Stimulated activated CD4-positive, alpha-beta T cell treated with anti-CD3 and anti-CD28 coated beads, Interleukin-2, amount 100 ng/mL, for 4 hours (primary cell): Measurements from ENCODE around the gene FAM120AOS.
"Not testable (repeated sequence)": the region's sequence is repeated elsewhere in the genome, so short reads cannot be mapped to it uniquely, and the experiment has no call there.

Experiments used
- DNase-seq: peaks from one replicate; pipeline ENCODE4 v3.0.0-alpha.2; 2020; ENCODE audit warnings: low read depth

FAM120AOS gene

DNA sequence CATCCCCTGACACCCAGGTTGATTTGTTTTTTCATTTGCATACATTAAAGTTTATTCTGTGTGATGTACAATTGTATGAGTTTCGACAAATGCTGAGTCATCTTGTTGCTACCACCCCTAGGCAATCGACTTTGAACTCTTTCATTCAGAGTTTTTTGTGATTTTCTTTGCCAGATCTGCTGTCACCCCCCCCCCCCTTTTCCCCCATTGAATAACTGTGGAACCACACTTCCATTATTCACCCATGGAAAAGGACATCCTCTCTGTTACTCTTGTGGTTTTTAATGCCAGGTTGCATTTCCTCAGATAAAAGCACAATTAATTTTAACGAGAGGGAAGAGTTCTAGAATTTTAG, 13.7 kb upstream of the FAM120AOS start:
- DNase-seq = no peak

DNA sequence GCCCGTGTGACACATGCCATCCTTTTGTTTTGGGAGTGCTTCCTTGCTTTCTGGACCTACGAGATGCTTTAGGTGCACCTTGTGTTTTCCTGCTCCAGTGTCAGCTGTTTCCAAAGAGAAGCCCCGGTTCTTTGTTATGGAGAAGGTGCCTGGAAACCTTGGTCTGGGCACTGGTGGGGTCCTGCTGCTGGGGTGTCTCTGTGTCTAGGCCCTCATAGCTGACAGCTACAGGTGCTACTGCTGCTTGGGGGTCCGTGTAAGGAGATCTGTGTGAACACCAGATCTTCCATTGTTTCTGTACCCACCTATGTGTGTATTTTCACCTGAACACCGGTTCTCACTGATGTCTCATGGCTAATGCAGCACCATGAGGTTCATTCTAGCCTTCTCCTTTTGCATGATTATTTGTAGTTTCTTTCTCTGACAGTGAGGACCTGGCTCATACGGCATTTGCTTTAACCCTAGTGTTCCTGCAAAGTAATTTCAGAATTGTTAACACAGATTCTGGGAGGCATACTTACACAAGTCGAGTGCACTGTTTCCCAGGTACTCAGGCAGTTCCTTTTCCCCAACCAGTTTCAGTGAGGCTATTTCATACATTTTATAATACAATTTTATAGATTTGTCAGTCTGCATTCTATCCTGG, 13.2 kb upstream of the FAM120AOS start:
- DNase-seq = no peak

DNA sequence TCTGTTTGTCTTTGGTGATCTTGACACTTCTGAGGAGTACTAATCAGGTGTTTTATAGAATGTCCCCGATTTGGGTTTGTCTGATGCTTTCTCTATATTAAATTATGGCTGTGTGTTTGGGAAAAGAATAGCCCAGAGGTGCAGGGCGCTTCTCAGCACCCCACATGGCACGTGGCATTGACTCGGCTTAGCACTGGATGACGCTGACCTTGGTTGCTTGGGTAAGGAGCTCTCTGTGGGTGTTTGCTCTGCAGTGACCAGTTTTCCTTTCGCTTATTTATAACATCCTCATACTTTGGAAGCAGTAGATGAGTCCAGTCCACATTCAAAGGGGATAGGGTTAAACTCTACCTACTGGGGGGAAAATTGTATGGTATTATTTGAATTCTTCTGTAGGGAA, 12.5 kb upstream of the FAM120AOS start:
- DNase-seq = no peak

DNA sequence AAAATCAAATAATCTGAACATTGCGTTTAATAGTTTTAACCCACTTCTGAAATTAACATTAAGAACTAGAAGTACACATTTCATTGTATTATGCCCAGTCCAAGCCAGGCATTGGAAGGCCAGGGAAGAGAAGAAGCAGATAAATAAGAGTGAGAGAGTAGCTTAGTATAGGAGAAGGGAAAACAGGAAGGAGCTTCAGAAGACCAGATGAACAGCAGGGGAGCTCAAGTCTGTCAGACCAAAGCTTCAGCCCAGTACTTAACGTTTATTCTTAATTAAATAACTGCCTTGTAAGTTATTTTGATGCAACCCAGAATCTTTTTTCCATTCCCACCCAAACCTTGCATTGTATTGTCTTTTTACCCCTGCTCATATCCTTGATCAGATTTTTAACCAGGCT, 11.5 kb upstream of the FAM120AOS start:
- no peak for DNase-seq

DNA sequence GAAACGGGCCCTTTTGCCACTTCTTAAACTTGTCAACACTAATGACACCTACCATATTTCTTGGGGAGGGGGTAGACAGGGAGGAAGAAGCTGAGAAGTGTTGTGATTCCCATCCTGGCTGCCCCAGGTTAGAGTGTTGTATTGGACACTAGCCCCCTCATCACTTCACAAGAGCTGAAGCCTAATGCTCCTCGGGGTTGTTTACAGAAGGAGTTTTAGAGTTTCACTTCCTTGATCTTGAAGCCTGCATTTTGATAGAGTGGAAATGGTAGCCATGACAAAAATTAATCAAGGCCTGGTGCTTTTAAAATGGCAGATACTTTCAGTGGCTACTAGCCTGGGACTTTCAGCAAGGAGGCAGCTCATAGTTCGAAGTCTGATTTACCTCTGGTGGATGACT, 11.0 kb upstream of the FAM120AOS start:
- no peak for DNase-seq

DNA sequence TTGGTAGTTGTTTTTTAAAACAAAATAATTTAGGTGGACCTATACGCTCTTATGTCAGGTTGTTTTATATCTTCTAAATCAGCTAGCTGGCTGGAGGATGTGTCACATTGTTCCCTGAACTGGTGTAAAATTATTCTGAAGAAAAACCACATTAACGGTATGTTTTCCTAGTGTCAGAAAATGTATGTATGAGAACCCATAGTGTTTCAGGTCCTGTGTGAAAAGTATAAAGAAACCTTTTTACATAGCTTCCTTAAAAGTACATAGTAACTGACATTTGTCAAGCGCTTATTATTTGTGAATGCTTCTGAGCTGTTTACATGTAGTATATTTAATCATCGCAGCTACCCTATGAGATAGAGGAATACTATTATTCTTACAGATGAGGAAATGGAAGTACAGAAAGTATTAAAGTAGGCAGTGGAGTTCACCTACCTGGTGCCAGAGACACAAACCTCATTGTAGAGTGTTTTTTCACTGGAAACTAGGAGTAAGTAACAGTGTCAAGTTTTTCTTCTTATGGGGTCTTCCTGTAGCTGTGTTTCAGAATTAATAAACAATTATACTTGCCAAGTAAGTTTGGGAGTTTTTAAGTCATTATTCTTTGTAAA, 10.4 kb upstream of the FAM120AOS start:
- no peak for DNase-seq

DNA sequence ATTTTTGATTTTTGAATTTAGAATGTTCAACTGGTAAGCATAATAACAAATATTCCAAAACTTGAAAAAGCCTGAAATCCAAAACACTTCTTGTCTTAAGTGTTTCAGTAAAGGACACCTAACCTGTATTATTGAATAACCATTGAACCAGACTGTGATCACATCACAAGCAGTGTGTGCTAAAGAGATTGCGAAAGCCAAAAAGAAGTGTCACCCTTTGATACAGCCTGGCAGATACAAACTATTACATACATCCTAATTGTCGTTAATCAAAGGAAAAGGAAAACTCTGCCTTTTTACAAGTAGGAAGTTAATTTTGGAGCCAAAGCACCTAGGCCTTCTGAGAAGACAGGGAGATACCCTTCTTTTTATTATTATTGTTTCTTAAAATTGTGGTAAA, 8.4 kb upstream of the FAM120AOS start:
- no peak for DNase-seq

DNA sequence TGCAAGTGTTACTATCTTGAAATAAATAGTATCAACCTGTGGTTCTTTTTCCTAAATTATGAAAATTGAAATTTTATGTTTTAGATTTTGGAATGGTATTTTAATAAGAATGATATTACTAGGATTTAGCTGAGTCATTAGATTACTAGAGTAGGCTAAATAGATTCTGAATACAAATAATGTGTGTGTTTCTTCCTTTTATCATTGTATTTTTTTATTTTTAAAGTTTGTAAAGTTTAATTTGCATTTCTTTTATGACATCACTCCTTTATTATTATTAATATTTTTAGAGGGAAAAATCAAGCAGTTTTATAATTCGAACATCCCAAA, 8.0 kb upstream of the FAM120AOS start:
- no peak for DNase-seq

DNA sequence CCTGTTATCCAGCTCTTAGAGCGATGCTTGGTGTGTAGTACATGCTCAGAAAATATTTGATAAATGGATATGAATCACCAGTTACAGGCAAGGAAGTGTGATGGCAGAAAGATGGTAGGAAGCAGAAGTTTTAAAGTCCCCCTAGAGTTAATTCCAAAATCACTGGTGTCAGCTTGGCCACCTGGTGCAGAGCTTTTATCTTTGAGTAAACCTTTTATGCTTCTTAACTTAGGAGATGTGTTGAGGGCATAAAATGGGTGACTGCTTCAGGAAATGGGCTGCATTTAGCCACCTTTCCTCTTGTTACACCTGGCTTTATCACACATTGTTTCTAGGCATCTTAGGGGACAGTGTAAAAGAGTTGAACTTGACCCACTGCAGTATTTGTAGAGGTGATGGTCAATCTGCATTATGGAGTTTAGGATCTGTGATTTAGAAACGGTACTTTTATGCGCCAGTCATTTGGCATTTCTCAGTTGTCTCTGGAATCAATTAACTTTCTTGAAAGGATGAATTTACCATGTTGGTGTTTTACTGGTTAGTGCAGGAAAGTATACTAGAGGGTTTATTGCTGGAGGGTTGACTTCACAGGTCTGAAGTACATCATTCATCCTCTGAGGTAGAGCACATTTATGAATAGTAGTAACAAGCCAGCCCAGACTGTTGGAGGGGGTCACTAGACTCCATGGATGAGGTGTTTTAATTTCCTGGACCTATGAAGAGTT, 7.5 kb upstream of the FAM120AOS start:
- no peak for DNase-seq

DNA sequence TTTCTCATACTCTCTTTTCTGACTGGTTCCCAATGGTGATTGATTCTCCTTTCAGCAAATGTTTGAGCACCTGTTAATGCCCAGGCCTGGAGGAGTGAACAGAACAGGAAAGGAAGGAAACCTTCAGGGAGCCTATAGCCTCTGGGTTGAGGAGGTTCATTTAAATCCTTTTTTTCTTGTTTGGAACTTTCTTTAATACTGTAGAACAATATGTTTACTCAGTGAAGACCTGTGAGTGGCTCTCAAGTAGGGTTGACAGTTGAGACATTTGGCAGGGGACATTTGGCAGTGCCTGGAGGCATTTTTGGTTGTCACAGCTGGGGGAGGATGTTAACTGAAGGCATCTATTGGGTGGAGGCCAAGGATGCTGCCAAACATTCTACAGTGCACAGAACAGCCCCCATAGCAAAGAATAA, 6.1 kb upstream of the FAM120AOS start:
- DNase-seq = no peak

DNA sequence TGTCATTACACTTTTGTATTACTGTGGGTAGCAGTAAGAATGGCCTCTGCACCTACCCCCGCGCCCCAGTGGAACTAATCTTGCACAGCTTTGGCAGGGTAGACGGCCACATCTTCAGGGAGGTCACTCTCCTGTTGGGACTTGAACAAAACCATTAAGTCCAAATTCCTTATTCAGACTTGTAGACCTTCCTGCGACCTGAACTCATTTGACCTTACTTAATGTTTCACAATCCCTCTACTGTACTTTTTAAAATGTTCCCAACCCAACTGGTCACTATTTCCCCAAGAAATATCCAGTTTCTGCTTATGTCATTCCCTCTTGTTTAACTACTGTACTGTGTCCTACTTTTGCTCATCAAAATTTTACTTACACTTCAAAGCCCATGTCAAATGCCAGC, 5.3 kb upstream of the FAM120AOS start:
- DNase-seq = no peak

DNA sequence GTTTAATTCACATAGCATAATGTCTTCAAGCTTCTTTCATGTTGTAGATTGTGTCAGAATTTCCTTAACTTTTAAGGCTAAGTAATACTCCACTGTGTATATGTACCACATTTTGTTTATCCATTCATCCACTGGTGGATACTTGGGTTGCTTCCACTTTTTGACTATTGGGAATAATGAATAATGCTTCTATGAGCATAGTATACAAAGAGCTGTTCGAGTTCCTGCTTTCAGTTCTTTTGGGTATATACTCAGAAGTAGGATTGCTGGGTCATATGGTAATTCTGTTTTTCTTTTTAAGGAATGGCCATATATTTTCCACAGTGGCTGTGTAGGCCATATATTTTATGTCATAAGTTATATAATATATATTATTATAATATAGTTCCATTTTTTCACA, 3.6 kb upstream of the FAM120AOS start:
- DNase-seq = no peak

DNA sequence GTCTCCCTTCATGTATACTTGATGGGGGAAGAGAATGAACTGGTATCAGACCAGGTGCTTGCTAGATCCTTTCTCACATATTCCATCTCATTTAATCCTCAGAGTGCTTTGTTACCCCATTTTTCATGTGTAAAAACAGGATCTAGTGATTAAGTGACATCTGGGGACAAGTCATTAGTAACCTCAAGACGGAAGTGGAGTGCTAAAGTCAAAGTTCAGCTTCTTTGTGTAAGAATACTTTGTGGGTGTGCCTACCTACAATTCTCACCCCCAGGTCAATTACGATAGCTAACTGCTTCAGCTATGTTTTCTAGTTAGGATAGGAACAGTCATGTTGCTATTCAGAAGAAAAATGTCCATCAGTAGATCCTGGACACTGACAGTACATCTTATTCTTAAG, 3.1 kb upstream of the FAM120AOS start:
- DNase-seq = no peak

DNA sequence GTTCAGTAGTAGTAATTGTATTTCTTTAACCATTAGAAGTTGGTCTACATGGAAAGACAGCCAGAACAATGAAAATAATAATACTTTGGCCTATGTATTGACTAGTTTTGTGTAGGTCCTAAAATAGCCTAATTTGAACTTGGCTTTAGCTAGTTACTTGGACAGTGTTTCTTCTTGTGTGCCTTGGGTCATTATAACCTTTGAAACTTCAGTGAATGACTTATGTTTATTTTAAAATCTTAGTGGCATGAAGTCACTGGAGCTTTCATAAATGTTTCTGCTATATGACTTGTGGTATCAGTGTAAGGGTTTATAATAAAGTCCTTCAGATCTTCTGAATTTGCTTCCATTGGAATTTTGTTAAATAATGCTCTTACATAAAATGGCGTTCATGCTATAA, 2.6 kb upstream of the FAM120AOS start:
- no peak for DNase-seq

DNA sequence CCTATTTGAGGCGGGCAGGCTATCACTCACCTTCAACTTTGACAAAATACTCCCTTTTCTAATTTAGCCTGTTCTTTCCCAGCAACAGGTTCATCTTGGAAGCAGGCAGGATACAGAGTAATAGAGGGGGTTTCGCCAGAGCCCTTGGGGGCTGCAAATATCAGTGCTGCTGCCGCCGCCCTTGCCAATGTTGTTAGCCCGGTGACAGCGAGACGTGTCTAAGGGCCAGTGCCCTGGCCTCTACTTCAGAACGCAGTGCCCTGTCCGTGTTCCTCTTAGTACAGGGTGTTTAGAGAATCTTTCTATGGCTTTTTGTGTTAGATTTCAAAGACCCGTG, 703 bp downstream of the FAM120AOS start:
- DNase-seq = no peak

DNA sequence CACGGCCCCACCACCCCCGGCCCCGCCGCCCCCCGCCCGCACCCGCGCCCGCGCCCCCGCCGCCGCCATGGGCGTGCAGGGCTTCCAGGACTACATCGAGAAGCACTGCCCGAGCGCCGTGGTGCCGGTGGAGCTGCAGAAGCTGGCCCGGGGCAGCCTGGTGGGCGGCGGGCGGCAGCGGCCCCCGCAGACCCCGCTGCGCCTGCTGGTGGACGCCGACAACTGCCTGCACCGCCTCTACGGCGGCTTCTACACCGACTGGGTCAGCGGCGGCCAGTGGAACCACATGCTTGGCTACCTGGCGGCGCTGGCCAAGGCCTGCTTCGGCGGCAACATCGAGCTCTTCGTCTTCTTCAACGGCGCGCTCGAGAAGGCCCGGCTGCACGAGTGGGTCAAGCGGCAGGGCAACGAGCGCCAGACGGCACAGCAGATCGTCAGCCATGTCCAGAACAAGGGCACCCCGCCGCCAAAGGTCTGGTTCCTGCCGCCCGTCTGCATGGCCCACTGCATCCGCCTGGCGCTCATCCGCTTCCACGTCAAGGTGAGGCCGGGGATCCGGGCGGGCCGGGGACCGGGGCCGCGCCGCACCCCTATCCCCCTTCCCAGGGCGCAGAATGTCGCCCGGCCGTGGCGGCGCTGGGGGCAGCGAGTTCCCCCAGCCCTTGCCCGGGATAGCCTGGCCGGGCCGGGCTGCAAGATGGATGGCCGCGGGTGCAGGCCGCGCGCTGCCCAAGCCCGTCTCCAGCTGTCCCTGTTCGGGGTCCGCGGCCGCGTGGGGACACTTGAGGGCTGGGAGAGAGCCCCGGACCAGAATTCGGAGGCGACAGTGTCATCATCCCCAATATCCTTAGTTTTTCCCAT, 1.3 kb downstream of the FAM120AOS start:
- peak; percentile 19 for DNase-seq

DNA sequence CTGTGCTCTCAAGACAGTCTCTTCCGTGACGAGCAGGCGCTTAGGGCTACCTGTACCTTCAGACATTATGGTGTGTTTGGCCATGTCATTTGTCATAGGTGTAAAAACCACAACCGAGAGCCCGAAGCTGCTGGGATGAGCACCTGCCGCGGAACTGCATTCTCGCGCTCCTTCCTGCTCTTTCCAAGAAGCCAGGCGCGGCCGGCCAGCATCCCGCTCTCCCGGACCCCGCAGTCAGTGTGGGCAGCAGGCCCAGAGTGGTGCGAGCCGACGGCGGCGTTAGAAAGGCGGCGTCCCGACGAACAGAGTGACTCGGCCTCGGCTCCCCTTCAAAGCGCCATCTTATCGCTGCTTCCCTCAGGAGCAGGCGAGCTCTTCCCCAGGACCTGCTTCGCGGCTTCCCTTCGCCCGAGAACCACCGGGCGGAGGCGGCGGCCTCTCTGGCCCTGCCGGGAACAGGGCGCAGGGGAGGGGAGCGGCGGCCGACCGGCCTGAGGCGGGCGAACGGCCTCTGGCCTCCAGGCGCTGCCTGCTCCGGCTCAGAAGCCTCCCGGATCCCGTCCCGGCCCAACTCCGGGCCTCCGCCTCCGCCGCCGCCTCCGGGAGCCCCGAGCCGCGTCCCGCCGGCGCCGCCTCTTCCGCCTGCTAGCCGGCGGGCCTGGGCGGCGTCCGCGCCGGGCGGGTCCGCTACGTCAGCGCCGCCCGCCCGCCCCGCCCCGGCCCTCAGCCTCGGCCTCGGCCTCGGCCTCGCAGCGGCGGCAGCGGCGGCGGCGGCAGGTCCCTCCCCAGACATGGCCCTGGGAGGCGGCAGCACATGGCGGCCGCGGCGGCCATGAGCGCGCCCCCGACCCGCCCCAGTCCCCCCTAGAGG, 2.2 kb downstream of the FAM120AOS start, which contains the start of gene FAM120A:
TSS of gene FAM120A (plus strand) at position 741 of the 871 bp plus-strand sequence. CDS start 231 bp downstream, outside the sequence.
- peak; percentile 59 for DNase-seq

DNA sequence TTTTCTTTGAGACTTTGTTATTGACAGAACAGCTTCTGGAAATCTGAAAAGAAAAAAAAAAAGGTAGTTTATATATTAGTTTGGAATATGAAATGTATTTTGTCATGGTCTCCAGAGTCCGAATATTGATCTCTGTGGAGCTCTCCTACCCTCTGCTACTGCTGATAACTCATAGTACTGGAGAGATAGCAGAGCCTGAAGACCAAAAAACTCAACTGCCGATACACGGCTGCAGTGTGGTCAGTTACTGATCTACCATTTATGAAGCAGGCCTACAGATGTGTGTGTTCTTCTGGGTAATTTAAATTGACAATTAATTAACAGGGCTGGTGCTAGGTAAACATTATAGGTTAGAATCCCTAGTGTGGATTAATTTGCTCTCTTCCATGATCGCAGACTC, 5.7 kb downstream of the FAM120AOS start:
- no peak for DNase-seq

DNA sequence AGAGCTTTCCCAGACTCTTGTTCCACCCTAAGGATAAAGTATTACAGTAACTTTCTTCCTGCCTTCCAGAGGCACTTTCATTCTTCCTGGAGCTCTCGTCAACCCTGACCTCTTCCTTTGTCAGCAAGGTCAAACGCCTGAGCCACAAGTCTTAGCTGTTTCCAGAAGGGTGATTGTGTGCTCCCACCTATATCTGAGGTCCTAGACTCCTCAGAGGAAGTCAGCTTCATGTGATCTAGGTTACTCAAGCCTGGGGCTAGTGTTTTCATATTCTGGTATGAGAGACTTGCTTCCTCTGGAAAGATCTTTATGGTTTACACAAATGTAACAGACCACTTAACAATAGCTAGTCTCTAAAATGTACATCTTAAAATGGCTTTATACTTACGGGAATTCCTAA, 7.3 kb downstream of the FAM120AOS start:
- no peak for DNase-seq

DNA sequence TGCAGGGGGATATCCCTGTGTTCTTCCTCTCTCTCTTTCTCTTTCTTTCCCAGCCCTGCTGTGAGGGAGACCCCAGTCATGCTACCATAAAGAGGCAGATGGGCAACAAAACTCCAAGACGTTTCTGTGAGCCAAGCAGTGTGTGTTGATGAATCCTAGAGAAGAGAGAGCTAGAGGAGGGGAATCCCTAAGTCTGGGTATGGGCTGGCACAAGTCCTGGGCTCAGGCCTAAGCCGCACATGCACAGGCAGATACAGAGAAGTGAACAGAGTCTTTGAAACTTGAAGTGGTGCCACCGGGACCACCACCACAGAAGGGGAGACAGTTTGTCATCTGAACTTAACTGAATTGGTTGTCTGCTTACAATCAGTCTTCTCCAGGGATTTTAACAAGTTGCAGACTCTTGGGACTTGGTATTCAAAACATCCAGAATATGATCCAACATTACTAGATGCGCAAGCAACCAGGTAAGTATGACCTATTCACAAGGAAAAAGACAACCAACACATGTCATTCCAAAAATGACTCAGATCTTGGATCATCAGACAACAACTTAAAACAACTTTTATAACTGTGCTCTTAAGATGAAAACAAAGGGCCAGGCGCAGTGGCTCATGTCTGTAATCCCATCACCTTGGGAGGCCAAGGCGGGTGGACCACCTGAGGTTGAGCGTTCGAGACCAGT, 12.3 kb downstream of the FAM120AOS start:
- no peak for DNase-seq

DNA sequence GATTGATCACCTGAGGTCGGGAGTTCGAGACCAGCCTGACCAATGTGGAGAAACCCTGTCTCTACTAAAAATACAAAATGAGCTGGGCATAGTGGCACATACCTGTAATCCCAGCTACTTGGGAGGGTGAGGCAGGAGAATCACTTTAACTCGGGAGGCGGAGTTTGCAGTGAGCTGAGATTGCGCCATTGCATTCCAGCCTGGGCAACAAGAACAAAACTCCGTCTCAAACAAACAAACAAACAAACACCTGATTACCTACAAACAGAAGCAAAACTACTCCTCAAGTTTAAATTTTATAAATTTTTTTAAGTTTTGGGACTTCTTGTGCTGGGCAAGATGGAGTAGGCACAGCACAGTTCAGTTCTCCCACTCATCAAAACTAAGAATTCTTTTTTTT, 14.1 kb downstream of the FAM120AOS start:
- not testable (repeated sequence) for DNase-seq
